ENCODE results near the gene CYP39A1. TPM values are rescaled to one million over a fixed set of nuclear protein-coding genes. Genes with fewer than 3 reads are reported as not detected.

Gene CYP39A1
- total RNA-seq, 1 donor: 2.6 TPM

- H3K4me3 ChIP-seq (ENCODE audit: low read depth, low read length): no peak overlapping the region
- DNase-seq (ENCODE audit: low read depth): no peak
- no peak for TF ChIP-seq CTCF (IDR thresholded peaks at IDR 0.05; ENCODE audit: insufficient read depth, low read depth, low read length)
These were observed 35.7 kb upstream of the CYP39A1 start for GRCh38 chr6:46688117-46688965.

- no peak within 1 kb of the TSS for H3K4me3 ChIP-seq (ENCODE audit: low read depth, low read length)
- TF ChIP-seq CTCF (IDR thresholded peaks at IDR 0.05; ENCODE audit: insufficient read depth, low read depth, low read length): no peak
- DNase-seq (ENCODE audit: low read depth): no peak
These were observed 35.0 kb upstream of the CYP39A1 start, which contains the start of gene TDRD6 for GRCh38 chr6:46687619-46688097. TSS of gene TDRD6 (plus strand) at chr6:46687885. CDS start at chr6:46688129, 244 bp downstream.

GRCh38 chr6:46684771-46685170 lies 32.2 kb upstream of the CYP39A1 start:
- TF ChIP-seq CTCF (IDR thresholded peaks at IDR 0.05; ENCODE audit: insufficient read depth, low read depth, low read length): no peak
- DNase-seq (ENCODE audit: low read depth): peak; percentile 4
- H3K4me3 ChIP-seq (ENCODE audit: low read depth, low read length): no peak overlapping the region

GRCh38 chr6:46677314-46677654 lies 24.7 kb upstream of the CYP39A1 start:
- DNase-seq (ENCODE audit: low read depth): no peak
- H3K4me3 ChIP-seq (ENCODE audit: low read depth, low read length): no peak overlapping the region
- peak; percentile 31 for TF ChIP-seq CTCF (IDR thresholded peaks at IDR 0.05; ENCODE audit: insufficient read depth, low read depth, low read length)

GRCh38 chr6:46676604-46677313 lies 24.1 kb upstream of the CYP39A1 start:
- H3K4me3 ChIP-seq (ENCODE audit: low read depth, low read length): no peak overlapping the region
- no peak for TF ChIP-seq CTCF (IDR thresholded peaks at IDR 0.05; ENCODE audit: insufficient read depth, low read depth, low read length)
- DNase-seq (ENCODE audit: low read depth): no peak

GRCh38 chr6:46674410-46674809 lies 21.8 kb upstream of the CYP39A1 start:
- no peak overlapping the region for H3K4me3 ChIP-seq (ENCODE audit: low read depth, low read length)
- TF ChIP-seq CTCF (IDR thresholded peaks at IDR 0.05; ENCODE audit: insufficient read depth, low read depth, low read length): no peak
- DNase-seq (ENCODE audit: low read depth): no peak
